GM18508 (cell line): ENCODE results near the gene EHD4.
A peak's percentile ranks its signal among the peaks of the same experiment; 100 is the strongest.

Source experiments
- ATAC-seq: cut with Tn5 transposase; IDR thresholded peaks from one replicate; pipeline ENCODE4 v1.9.1; 2021; ENCODE audit warnings: moderate number of reproducible peaks; ENCODE audit not compliant: insufficient read depth, unreplicated experiment

The EHD4 gene

DNA sequence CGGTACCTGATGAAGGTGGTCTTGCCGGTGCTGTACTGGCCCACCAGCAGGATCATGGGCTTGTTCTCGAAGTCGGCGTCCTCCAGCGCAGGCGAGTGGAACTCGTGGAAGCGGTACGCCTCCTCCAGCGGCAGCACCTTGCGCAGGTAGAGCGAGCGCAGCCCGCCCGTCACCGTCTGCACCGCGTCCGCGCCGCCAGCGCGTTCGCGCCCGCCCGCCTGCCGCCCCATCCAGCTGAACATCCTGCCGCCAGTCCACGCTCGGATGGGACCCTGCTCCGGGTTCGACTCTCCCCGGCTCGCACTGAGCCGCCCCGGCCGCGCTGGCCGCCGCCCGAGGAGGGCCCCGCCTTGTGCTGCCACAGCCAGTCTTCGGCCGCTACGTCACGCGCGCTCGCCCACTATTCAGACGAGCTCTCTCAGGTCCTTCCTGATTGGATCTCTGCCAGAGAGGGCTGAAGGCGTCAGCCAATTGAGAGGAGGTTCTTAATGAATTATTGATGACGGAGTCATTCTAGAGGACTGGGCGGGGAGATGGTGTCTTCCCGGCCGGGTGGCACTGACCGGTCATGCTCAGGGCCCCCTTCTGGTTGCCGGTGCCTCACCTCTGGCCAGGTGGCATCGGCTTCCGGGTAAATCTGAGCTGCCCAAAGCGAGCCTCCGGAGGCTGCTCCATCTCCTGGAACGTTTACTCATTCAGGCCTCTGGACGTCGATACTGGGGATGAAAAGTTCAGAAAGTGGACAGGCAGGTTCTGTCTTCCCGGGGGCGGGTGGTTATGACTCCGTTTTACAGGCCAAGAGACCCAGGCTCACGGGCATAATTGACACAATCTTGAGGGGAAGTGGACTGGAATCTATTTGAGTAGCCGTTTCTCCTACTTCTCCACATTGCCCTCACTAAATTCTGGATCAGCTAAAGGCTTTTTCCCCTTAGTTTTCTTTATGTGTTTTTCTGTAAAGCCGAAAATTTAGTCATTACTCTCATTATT is at the start of gene EHD4:
Gene EHD4 (minus strand): TSS at position 305 of the 990 bp plus-strand sequence. CDS start 63 bp downstream, at position 242.
- ATAC-seq, result peak; percentile 68

DNA sequence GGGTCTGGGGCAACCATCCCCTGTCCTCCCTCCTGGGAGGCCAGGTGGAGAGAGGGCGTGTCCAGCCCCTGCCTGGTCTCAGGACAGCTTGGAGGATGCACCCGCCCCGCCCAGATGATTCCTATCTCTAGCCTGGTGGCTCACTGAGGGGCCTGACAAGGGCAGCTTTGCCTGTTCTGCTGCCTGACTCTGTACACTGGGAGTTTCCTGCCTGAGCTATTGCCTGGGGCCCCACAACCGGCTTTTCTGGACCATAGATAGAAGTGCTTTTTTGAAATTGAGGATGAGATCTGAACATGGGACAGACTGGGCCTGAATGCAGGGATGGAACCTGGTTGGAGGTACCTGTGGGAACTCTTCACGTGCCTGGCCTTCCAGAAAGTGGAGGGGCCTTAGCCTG is 49.2 kb upstream of the EHD4 start:
- ATAC-seq, result no peak

- ATAC-seq, result no peak
Measured at GRCh38 chr15:42020713-42021273, 48.4 kb upstream of the EHD4 start, which contains the start of gene PLA2G4E. PLA2G4E (minus strand) TSS chr15:42021042; CDS start chr15:42021030, 12 bp downstream.

GRCh38 chr15:42018306-42019224 is 46.2 kb upstream of the EHD4 start:
- no peak for ATAC-seq

DNA sequence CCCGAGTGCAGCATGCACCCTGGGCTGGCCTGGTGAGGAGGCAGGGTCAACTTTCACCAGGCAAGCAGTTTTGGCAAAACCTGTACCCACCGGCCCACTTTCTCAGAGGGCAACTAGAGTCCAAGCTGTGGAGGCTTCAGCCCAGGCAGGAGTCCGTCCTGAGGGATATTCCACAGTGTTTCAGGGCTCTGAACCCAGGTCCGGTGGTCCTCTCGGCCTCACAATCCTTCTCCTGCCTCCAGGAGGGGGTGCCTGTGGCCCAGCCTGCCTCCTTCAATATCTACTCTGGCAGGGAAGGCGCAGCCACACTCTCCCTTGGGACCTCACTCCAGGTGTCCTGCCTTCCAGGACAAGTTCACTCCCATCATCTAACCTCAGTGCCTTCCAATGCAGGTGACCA is 44.6 kb upstream of the EHD4 start:
- no peak for ATAC-seq

DNA sequence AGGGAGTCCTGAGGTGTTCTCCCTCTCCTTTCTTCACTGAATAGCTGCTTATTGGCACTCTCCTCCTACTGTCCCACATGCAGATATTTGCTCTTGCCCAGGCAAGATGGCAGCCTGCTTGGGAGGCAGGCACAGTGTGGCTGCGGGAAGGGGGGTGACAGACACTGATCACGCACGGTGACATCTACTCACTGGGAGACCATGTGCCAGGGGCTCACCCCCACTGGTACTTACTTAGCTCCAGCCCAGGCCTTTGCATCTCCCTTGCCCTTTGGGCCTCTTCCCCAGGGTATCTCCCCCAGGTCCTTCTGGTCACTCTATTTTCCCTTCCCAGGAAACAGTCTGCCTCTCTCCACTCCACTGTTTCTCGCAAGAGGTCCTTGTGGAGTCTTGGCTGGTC is 42.0 kb upstream of the EHD4 start:
- no peak for ATAC-seq

- ATAC-seq, result no peak
Measured at GRCh38 chr15:42012928-42013482, 40.6 kb upstream of the EHD4 start.

GRCh38 chr15:42012241-42012640 is 39.9 kb upstream of the EHD4 start:
- ATAC-seq, result no peak

DNA sequence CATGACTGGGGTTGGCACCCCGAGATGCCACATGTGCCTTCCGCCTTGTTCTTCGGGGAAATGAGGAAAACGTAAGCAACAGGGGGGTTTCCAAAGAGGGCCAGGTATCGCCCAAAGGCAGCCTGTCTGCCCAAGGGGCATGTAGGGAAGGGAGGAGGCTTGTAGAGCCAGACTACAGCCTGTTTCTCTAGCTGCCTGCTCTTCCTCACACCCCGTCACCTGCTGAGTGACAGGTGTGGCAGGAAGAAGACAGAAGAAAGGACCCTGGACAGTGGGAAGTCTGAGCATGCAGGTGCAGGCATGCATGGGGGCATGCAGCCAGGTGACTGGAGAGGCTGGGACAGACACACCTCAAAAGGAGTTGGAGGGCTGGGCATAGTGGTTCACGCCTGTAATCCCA is 38.7 kb upstream of the EHD4 start:
- ATAC-seq, result no peak

- ATAC-seq, result no peak
Measured at GRCh38 chr15:42010434-42010833, 38.1 kb upstream of the EHD4 start.

DNA sequence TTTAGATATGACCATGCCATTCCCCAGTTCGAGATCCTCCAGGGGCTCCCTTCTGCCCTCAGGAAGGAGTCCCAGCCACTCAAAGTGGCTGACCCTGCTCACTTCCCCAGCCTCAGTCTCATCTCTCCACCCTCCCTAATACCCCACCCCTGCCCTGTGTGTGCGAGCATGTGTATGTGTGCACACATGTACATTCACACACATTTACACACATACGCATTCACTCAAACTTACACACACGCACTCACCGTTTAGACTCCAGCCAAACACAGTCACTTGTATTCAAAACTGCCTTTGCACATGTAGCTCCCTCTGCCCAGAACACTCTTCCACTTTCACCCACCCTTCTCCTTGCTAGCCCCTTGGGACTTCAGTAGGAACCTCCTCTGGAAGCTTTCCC is 37.1 kb upstream of the EHD4 start:
- no peak for ATAC-seq

GRCh38 chr15:42009022-42009421 is 36.7 kb upstream of the EHD4 start:
- ATAC-seq, result no peak

GRCh38 chr15:42007386-42007785 is 35.0 kb upstream of the EHD4 start:
- ATAC-seq, result no peak

DNA sequence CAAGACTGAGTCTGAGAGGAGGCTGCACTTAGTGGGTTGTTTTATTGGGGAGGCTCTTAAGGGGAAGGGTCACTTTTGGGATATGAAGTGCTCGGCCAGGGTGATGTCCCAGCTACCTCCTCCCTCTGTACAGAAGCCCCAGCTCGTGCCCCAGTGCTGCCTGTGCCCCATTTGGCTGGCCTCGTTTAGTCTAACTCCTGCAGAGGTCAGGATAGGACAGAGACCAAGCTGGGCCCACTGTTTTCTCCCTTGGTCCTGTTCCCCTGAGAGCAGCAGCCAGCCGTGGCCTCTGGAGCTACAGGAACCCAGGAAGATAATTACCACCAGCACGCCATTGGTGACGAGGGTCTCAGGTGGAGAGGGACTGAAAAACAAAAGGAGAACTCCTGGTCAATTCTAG is 30.0 kb upstream of the EHD4 start:
- no peak for ATAC-seq

DNA sequence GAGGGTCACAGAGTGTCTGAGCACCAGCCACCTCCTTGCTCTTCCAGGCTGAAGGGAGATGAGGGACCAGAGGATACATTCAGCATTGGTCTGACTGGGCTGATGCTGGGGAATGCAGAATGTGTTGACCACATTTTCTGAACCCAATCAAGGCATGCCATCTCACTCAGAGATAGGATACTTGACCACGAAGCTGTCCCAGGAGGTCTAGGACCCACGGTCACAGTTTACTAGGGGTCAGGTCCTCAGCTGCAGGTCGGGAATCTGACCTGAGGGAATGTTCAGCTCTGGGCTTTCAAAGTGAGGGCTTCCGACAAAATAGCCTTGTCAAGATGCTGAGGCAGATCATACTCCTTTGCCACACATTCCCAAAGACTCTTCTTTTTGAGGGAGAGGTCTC is 28.9 kb upstream of the EHD4 start:
- ATAC-seq, result no peak

GRCh38 chr15:41999290-42000285 is 27.2 kb upstream of the EHD4 start:
- ATAC-seq, result no peak

GRCh38 chr15:41997845-41998244 is 25.5 kb upstream of the EHD4 start:
- no peak for ATAC-seq

- no peak for ATAC-seq
Measured at GRCh38 chr15:41996921-41997592, 24.7 kb upstream of the EHD4 start.

DNA sequence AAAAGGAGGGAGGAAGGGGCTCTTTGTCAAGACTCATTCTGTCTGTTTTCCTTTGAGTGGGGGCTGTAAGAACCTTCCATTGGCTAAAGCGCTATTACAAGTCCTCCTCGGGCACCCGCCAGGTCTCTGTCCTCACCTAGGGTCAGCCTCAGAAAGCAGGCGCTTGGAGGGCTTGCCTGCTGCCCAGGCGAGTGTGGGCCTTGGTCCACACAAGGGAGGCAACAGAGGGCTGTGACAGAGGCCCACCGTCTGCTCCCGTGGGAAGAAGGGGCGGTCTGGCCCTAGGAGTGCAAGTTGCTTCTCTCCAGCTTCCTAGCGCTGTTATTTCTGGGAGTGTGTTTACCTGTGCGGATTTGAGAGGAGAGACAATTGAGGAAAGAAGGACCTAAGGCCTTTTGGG is 24.0 kb upstream of the EHD4 start:
- no peak for ATAC-seq
